ENCODE measurements around the gene EGFL8.
"Not testable (repeated sequence)": the region's sequence is repeated elsewhere in the genome, so short reads cannot be mapped to it uniquely, and the experiment has no call there.

The EGFL8 gene

GRCh38 chr6:32198345-32198696 lies 33.9 kb downstream of the EGFL8 start:
- DNase-seq: no peak

GRCh38 chr6:32198866-32199265 lies 34.5 kb downstream of the EGFL8 start:
- DNase-seq: no peak

DNA sequence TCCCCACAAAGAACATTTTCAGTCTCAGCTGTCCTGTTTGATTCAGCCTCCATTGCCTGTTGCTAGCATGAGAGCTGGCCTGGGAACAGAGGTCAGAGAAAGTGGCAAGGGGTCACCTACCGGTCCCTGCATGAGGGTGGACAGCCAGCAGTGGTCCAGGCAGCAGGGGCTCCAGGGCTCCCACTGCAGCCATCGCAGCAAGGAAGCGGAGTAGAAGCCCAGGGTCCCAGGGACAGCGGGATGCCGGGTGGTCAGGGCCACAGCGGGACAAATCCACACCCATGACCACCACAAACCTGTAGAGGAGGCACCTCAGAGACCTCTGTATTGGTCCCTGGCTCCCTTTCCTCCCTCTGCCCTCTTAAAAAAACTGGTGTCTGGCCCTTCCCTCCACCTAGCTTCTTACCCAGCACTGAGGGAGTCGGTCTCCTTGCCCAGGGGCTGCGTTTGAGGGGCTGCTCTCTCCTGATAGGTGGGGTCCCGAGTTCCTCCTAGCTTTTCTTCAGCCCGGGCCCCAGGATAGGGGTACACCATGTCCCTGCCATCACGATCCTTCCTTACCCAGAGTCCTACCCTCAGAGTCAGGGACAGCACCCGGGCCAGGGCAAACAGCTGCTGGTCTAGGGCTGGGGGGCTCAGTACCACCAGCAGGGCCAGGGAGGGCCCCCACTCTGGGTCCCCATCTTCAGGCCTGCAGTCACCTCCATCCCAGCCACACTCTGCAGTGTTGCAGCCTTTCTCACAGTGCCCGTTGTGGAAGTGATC lies 36.5 kb downstream of the EGFL8 start:
- DNase-seq: no peak

DNA sequence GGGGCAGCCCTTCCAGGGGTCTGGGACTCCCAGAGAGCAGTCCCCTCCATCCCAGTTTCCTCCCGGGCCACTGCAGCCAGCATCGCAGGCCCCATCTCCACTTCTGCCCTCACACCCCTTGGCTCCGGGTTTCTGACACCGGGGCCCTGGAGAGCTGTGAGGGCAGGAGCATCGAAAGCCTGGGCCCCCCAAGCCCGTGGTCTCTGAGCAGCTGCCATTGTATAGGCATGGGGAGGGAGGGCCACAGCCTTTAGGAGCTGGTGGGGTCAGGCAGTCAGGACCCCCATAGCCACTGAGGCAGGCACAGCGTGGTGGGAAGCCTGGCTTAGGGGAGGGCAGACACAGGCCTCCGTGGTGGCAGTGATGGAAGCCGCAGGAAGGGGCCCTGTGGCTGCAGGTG lies 37.8 kb downstream of the EGFL8 start:
- no peak for DNase-seq

- no peak for DNase-seq
Observed at GRCh38 chr6:32203426-32204267, 39.3 kb downstream of the EGFL8 start.

DNA sequence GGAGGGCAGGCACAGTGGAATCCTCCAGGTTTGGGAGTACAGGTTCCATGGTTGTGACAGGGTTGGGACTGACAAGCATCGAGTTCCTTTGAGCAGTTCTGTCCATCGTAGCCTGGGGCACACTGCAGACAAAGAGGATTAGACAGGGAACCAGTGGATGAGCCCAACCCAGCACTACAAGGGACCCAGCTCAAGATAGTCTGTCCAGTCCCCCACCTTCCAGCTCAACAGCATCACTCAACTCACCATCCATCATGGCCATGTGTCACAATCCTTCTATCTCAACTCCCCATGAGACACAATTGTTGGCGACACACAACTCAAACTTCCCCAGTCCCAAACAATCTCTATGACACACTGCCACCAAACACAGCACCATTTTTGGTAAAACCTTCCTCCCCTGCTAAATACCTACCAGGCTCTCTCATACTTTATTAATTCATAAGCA lies 39.9 kb downstream of the EGFL8 start:
- DNase-seq: no peak

DNA sequence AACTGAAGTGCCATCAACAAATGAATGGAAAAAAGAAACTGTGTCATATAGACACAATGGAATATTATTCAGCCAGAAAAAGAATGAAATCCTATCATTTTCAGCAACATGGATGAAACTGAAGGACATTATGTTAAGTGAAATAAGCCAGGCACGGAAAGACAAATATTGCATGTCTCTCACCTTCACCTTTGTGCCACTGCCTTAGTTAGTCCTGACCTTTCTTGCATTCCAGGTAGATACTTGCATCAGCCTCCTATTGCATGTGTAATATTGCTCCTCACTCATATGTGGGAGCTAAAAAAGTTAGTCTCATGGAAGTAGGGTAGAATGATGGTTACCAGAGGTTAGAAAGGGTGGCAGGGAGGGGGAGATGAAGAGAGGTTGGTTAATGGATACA lies 44.6 kb downstream of the EGFL8 start:
- no peak for DNase-seq

GRCh38 chr6:32210191-32210601 lies 45.8 kb downstream of the EGFL8 start:
- DNase-seq: no peak

- DNase-seq: not testable (repeated sequence)
Observed at GRCh38 chr6:32211432-32211831, 47.0 kb downstream of the EGFL8 start.

DNA sequence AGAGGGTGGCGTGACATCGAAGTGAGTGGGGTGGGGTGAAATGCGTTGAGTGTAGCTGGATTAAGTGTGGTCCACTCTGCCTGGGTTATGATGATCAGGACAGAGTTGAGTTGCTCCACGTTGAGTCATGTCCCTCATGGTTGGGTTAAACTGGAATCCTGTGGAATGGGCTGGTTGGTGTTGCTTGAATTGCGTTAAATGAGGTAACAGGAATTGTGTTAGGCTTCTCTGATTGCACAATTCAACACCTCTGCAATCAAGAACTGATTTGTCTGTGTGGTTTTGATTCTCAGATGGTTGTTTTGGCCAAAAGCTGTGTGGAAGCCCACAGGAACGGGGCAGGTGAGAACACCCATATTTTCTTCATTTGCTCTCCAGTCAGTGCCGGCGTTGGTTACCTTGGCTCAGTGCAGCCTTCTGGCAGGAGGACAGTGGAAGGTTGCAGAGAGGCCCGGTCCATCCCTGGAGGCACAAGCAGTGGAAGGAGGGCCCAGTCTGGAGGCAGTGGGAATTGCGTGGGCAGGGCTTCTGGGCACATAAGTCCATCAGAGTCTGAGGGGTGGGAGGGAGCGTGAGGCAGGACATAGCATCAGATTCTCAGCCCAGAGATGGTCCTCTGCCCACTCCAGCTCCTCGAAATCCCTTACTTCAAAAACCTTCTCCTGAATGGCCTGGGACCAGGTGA lies 47.8 kb downstream of the EGFL8 start:
- DNase-seq: no peak

GRCh38 chr6:32213649-32214048 lies 49.3 kb downstream of the EGFL8 start:
- DNase-seq: no peak

DNA sequence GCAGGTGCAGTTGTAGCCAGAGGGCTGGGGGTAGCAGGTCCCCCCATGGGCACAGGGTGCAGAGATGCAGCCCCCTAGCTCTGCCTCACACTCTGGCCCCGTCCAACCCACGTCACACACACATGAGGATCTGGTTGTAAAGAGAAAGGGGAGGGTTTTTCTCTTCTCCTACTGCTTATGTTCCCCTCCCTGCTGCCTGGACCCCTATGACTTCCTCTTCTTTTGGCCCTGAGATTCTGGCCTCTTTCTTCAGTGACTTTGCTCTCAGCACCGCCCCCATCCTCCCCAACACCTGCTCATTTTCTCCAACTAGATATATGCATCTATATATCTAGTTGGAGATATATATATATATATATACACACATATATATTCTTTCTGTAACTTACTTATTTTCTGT lies 49.7 kb downstream of the EGFL8 start:
- DNase-seq: no peak

DNA sequence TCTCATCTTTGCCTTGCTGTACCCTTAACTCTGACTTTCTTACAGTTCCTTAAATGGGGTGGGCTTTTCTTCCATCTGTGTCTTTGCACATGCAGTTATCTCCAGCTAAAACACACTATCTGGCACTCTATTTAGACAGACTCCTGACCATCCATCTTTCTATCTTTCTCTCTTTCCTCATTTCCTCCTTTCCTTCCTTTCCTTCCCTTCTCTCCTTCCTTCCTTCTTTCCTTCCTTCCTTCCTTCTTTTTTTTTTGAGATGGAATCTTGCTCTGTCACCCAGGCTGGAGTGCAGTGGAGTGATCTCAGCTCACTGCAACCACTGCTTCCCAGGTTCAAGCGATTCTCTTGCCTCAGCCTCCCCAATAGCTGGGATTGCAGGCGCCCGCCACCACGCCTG lies 51.2 kb downstream of the EGFL8 start:
- DNase-seq: no peak

DNA sequence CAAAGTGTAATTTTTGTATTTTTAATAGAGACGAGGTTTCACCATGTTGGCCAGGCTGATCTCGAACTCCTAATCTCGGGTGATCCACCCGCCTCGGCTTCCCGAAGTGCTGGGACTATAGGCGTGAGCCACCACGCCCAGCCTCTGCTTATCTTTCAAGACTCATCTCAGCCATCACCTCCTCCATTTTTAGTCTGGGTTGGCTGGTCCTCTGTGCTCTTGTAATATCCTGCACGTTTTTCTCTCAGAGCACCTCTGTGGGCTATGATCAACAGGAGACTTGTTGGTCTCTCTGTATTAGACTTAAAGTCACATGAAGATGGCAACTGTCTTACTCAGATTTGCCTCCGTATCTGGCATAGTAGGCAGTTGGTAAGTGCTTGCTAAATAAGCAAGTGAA lies 51.9 kb downstream of the EGFL8 start:
- DNase-seq: no peak

GRCh38 chr6:32216998-32217397 lies 52.6 kb downstream of the EGFL8 start:
- no peak for DNase-seq

Data from DMS153 (cell line).